Lower lobe of right lung (tissue), 2 donors: ENCODE results near the gene LAMA3. TPM values are rescaled to one million over a fixed set of nuclear protein-coding genes. Genes with fewer than 3 reads are reported as not detected.
"Not testable (repeated sequence)": the region's sequence is repeated elsewhere in the genome, so short reads cannot be mapped to it uniquely, and the experiment has no call there.

ENCODE experiments used
- ATAC-seq, 2 donors: fragments of 200-7000 bp; cut with Tn5 transposase; one replicate each; pipeline ENCODE4 v1.9.1; 2020 to 2022; ENCODE audit warnings: mild to moderate bottlenecking in 2 of 2, moderate library complexity in 2 of 2
- DNase-seq: peaks from one replicate; pipeline ENCODE4 v3.0.0-alpha.2; 2020
- H3K27ac ChIP-seq: fragments of 200-600 bp; one replicate; pipeline ENCODE4 v1.8.0; 2022
- H3K27me3 ChIP-seq: fragments of 200-600 bp; one replicate; pipeline ENCODE4 v1.8.0; 2022; ENCODE audit warnings: low read depth
- H3K36me3 ChIP-seq: fragments of 200-600 bp; one replicate; pipeline ENCODE4 v1.8.0; 2022; ENCODE audit warnings: mild to moderate bottlenecking
- H3K4me1 ChIP-seq: fragments of 200-600 bp; one replicate; pipeline ENCODE4 v1.8.0; 2022
- H3K4me3 ChIP-seq: fragments of 200-600 bp; one replicate; pipeline ENCODE4 v1.8.0; 2022; ENCODE audit warnings: mild to moderate bottlenecking
- H3K9me3 ChIP-seq: fragments of 200-600 bp; one replicate; pipeline ENCODE4 v1.8.0; 2022
- CTCF ChIP-seq: fragments of 200-600 bp; IDR thresholded peaks from one replicate; pipeline ENCODE4 v1.8.0; 2022; ENCODE audit warnings: antibody characterized with exemption, mild to moderate bottlenecking
- intact Hi-C: fragments of 100-400 bp; cut with DNase I; formaldehyde crosslinking; loops from one replicate; pipeline ENCODE4 v1.11.0; 2022
- total RNA-seq: library from RNA; stranded (reverse); fragmentation: NEBNext Ultra II Directional; extraction: Animal tissue kit (Norgen Biotek cat#: 25700); gene quantifications from one replicate; pipeline ENCODE4 v1.2.1, GENCODE V29; 2021
- donor health status: DM: no; HTN: yes; CAD: no; lungs with severe emphysema.

The LAMA3 gene
- total RNA-seq, 1 donor from 2014 or later, result 89.1 TPM

GRCh38 chr18:23727707-23728493 is 38.6 kb downstream of the LAMA3 start:
- ATAC-seq (no peak), DNase-seq (no peak)
- intact Hi-C loops, result no loop called here
- H3K27me3 ChIP-seq, result no peaks in the 10 kb centered on the region
- no peaks in the 10 kb centered on the region for H3K9me3 ChIP-seq
- no peaks in the 10 kb centered on the region for H3K4me1 ChIP-seq
- no peaks in the 10 kb centered on the region for H3K36me3 ChIP-seq
- H3K27ac ChIP-seq, result no peak overlapping the region
- no peak for TF ChIP-seq CTCF
- H3K4me3 ChIP-seq, result no peak overlapping the region

- H3K4me1 ChIP-seq, result peaks cover 12% of the 10 kb centered on the region
- H3K27ac ChIP-seq, result no peak overlapping the region
- DNase-seq, result no peak
- ATAC-seq, result no peak
- H3K36me3 ChIP-seq, result no peaks in the 10 kb centered on the region
- intact Hi-C loops, result no loop called here
- TF ChIP-seq CTCF, result no peak
- H3K4me3 ChIP-seq, result no peak overlapping the region
- H3K27me3 ChIP-seq, result no peaks in the 10 kb centered on the region
- no peaks in the 10 kb centered on the region for H3K9me3 ChIP-seq
These were observed 41.6 kb downstream of the LAMA3 start for GRCh38 chr18:23730857-23731256.

- no peak overlapping the region for H3K4me3 ChIP-seq
- no peak overlapping the region for H3K27ac ChIP-seq
- ATAC-seq, result no peak
- H3K27me3 ChIP-seq, result no peaks in the 10 kb centered on the region
- H3K36me3 ChIP-seq, result no peaks in the 10 kb centered on the region
- no peak for DNase-seq
- TF ChIP-seq CTCF, result no peak
- peaks cover 12% of the 10 kb centered on the region for H3K4me1 ChIP-seq
- H3K9me3 ChIP-seq, result no peaks in the 10 kb centered on the region
- intact Hi-C loops, result no loop called here
These were observed 42.6 kb downstream of the LAMA3 start for GRCh38 chr18:23731861-23732260.

- DNase-seq, result no peak
- TF ChIP-seq CTCF, result no peak
- no peak overlapping the region for H3K27ac ChIP-seq
- ATAC-seq, result no peak
- intact Hi-C loops, result no loop called here
- H3K27me3 ChIP-seq, result no peaks in the 10 kb centered on the region
- no peaks in the 10 kb centered on the region for H3K9me3 ChIP-seq
- H3K4me1 ChIP-seq, result peaks cover 12% of the 10 kb centered on the region
- H3K4me3 ChIP-seq, result no peak overlapping the region
- no peaks in the 10 kb centered on the region for H3K36me3 ChIP-seq
These were observed 43.2 kb downstream of the LAMA3 start for GRCh38 chr18:23732439-23732838.

- H3K27me3 ChIP-seq, DNase-seq, H3K27ac ChIP-seq, ATAC-seq, H3K4me3 ChIP-seq, H3K36me3 ChIP-seq, H3K9me3 ChIP-seq, intact Hi-C loops: not testable (repeated sequence)
- H3K4me1 ChIP-seq, result peaks cover 18% of the 10 kb centered on the region
These were observed 44.0 kb downstream of the LAMA3 start for GRCh38 chr18:23733265-23733664.

- TF ChIP-seq CTCF, result no peak
These were observed 44.6 kb downstream of the LAMA3 start for GRCh38 chr18:23733895-23734294.

More at GRCh38 chr18:23733895-23734294, 44.6 kb downstream of the LAMA3 start:
- intact Hi-C loops, result no loop called here
- Histone ChIP-seq H3K4me1 (peaks cover 19% of the 10 kb centered on the region), H3K9me3 (no peaks in the 10 kb centered on the region), H3K27me3 (no peaks in the 10 kb centered on the region), H3K36me3 (no peaks in the 10 kb centered on the region), H3K4me3 (no peak overlapping the region), H3K27ac (no peak overlapping the region)
- DNase-seq (no peak), ATAC-seq (no peak)
